Heart right ventricle (tissue), 16 donors: ENCODE data around the gene ADGRG3. TPM values are rescaled to one million over a fixed set of nuclear protein-coding genes. Genes with fewer than 3 reads are reported as not detected.

Source experiments
- ATAC-seq, 8 donors: fragments of 200-7000 bp; cut with Tn5 transposase; one replicate each; pipeline ENCODE4 v1.9.1; 2020; ENCODE audit warnings: mild to moderate bottlenecking in 8 of 8, moderate library complexity in 8 of 8, moderate number of reproducible peaks in 1 of 8
- DNase-seq, 2 donors: peaks; one replicate each; pipeline ENCODE4 v3.0.0-alpha.2; 2020
- H3K27ac ChIP-seq, 10 donors: fragments of 200-600 bp; sonication (generic) in 2 of 10; one replicate each; pipeline versions ENCODE4 v1.5.0 to v1.8.0; 2020 to 2022; ENCODE audit warnings: mild to moderate bottlenecking in 3 of 10
- H3K27me3 ChIP-seq, 7 donors: fragments of 200-600 bp; one replicate each; pipeline ENCODE4 v1.8.0; 2021 to 2022; ENCODE audit warnings: mild to moderate bottlenecking in 2 of 7
- H3K36me3 ChIP-seq, 9 donors: fragments of 200-600 bp; sonication (generic) in 1 of 9; one replicate each; pipeline versions ENCODE4 v1.5.0 to v1.8.0; 2020 to 2022; ENCODE audit warnings: mild to moderate bottlenecking in 2 of 9
- H3K4me1 ChIP-seq, 9 donors: fragments of 200-600 bp; sonication (generic) in 1 of 9; one replicate each; pipeline versions ENCODE4 v1.5.0 to v1.8.0; 2020 to 2022; ENCODE audit warnings: mild to moderate bottlenecking in 4 of 9
- H3K4me3 ChIP-seq, 10 donors: fragments of 200-600 bp; sonication (generic) in 2 of 10; one replicate each; pipeline versions ENCODE4 v1.5.0 to v1.8.0; 2020 to 2022; ENCODE audit warnings: mild to moderate bottlenecking in 7 of 10, moderate library complexity in 2 of 10
- H3K9me3 ChIP-seq, 11 donors: fragments of 200-600 bp in 10 of 11; sonication (generic) in 2 of 11; one replicate each; pipeline versions ENCODE4 v1.5.0 to v1.8.0; 2013 to 2022; ENCODE audit warnings: mild to moderate bottlenecking in 2 of 11, control low read depth in 1 of 11, moderate library complexity in 1 of 11
- CTCF ChIP-seq, 9 donors: fragments of 200-600 bp; sonication (generic) in 2 of 9; IDR thresholded peaks; one replicate each; pipeline versions ENCODE4 v1.5.0 to v1.8.0; 2021 to 2022; ENCODE audit warnings: antibody characterized with exemption in 9 of 9, mild to moderate bottlenecking in 5 of 9, moderate library complexity in 1 of 9
- WGBS, 2 donors: extraction: QIAGEN DNeasy Blood & Tissue Kit; methylation state at CpG; one replicate each; pipeline ENCODE4 v1.1.7; 2013; ENCODE audit warnings: inconsistent platforms in 1 of 2; 5-methylcytosine and 5-hydroxymethylcytosine counted together
- intact Hi-C, 10 donors: fragments of 100-400 bp; cut with DNase I; formaldehyde crosslinking; loops; one replicate each; pipeline versions ENCODE4 v1.11.1 to v1.14.2; 2022
- polyA plus RNA-seq, 2 donors: library from polyadenylated mRNA; stranded (reverse); fragments of 200-250 nt; gene quantifications; one replicate each; pipeline ENCODE4 v1.2.3, GENCODE V29; 2013
- total RNA-seq, 10 donors: library from RNA; stranded (reverse); fragmentation: NEBNext Ultra II Directional in 3 of 10; extraction: Animal tissue kit (Norgen Biotek cat#: 25700) in 3 of 10; gene quantifications; one replicate each; pipeline versions ENCODE4 v1.2.1 to v1.2.4, GENCODE V29; 2021 to 2023
- donor health status: Arrhythmogenic right ventricular cardiomyopathy.
- donor health status: ischemic (EF 13 %, LVEDD 7.1; RV severe dilation, severe dysfunction).
- donor health status: healthy with polysubstance abuse.
- donor health status: DM: no; HTN: yes; CAD: no.
- donor health status: DM: no; HTN: no; CAD: no.
- donor health status: ischemic (EF 25% LVEDD 6.9; RV normal size, moderate dysfunction).
- donor health status: ischemic (EF 25% LVEDD 5.7; RV mildly dilated, moderate dysfunction).
- donor health status: healthy.
- donor health status: DM: yes; HTN: yes; CAD: no.
- donor health status: Ischemic cardiomyopathy.
- donor health status: ischemic (EF 35%, LVEDD 5.7; RV mildly dilated, moderate dysfunction).
- donor health status: nonischemic (EF 11% LVEDD 7.7; RV severe dilation, severe dysfunction).
- donor health status: DM: yes; HTN: yes; CAD: no.
- donor health status: PGD.
- donor health status: ischemic (EF 29% LVEDD 5.4; RV normal size, mild dysfunction).
- donor health status: nonischemic (EF 23%, LVEDD 6.1; RV moderate dilation, normal function).

Gene ADGRG3
- total and polyA plus RNA-seq, 12 donors, result 0.22 to 2.4 (median 0.55) TPM; not detected in 2

- Histone ChIP-seq H3K36me3 (no peaks in the 10 kb centered on the region), H3K9me3 (no peaks in the 10 kb centered on the region), H3K4me3 (no peak overlapping the region), H3K4me1 (peaks cover 0 to 1% (median 0%) of the 10 kb centered on the region in 9 donors), H3K27ac (no peak overlapping the region), H3K27me3 (peaks cover 0 to 4% (median 0%) of the 10 kb centered on the region in 7 donors)
- intact Hi-C loops, result no loop called here
- no peak for DNase-seq
- 87 to 90% methylated on average over 18 of the region's 18 CpGs for WGBS, 2 donors
- ATAC-seq, result no peak
- TF ChIP-seq CTCF (IDR thresholded peaks at IDR 0.05), result no peak
Measured at GRCh38 chr16:57683636-57684545, 15.8 kb downstream of the ADGRG3 start.

DNA sequence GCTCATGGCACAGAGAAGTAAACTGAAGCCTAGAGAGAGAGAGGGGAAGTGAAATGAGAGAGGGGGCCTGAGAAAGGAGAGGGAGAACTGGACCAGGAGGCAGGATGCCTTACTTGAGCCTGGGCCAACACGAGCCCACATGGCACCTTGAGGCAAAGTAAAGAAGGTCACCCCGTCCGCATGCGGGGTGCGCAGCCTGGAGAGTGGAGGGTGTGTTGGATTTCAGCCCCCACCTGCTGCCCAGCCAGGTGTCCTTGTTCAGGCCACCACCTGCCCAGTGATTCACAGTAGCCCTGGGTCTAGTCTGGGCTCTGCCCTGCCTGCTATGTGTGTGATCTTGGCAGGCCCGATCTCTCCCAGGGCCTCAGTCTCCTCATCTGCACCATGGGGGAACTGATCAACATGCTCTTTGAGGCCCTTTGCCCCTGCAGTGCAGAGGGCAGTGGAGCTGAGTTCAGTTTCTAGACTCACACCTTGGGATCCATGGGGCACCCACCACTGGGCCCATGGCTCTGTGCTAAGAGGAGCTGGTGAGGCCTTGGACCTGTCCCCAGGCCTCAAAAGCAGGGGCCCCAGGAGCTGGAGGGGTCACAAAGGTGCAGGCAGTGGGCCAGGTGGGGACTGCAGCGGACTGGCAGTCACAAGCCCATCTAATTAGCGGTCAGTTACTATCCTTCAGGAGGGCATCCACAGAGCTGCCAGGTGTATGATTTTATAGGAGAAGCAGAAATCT is 16.7 kb downstream of the ADGRG3 start:
- Histone ChIP-seq H3K27ac (no peak overlapping the region), H3K36me3 (no peaks in the 10 kb centered on the region), H3K4me1 (peaks cover 0 to 7% (median 0%) of the 10 kb centered on the region in 9 donors), H3K9me3 (no peaks in the 10 kb centered on the region), H3K4me3 (no peak overlapping the region), H3K27me3 (peaks cover 0 to 11% (median 3%) of the 10 kb centered on the region in 7 donors)
- no peak for TF ChIP-seq CTCF (IDR thresholded peaks at IDR 0.05)
- DNase-seq (no peak), ATAC-seq (no peak)
- intact Hi-C loops, result no loop called here
- WGBS, 2 donors, result 96 to 98% methylated on average over 8 of the region's 8 CpGs

DNA sequence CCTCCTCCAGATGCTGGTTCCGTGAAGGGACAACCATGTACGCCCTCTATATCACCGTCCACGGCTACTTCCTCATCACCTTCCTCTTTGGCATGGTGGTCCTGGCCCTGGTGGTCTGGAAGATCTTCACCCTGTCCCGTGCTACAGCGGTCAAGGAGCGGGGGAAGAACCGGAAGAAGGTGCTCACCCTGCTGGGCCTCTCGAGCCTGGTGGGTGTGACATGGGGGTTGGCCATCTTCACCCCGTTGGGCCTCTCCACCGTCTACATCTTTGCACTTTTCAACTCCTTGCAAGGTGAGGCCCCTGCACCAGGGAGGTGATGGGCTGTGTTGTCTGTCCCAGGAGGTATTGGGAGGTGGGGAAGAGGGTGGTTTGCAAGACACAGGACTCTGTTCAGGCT is 17.5 kb downstream of the ADGRG3 start:
- intact Hi-C loops, result no loop called here
- 90 to 92% methylated on average over 11 of the region's 11 CpGs for WGBS, 2 donors
- no peak for DNase-seq
- TF ChIP-seq CTCF (IDR thresholded peaks at IDR 0.05), result no peak
- Histone ChIP-seq H3K27ac (no peak overlapping the region), H3K27me3 (peaks cover 0 to 18% (median 5%) of the 10 kb centered on the region in 7 donors), H3K4me3 (no peak overlapping the region), H3K4me1 (peaks cover 0 to 16% (median 0%) of the 10 kb centered on the region in 9 donors), H3K9me3 (no peaks in the 10 kb centered on the region), H3K36me3 (no peaks in the 10 kb centered on the region)
- ATAC-seq, result no peak

GRCh38 chr16:57686577-57686976 is 18.5 kb downstream of the ADGRG3 start:
- H3K4me3 ChIP-seq, result no peak overlapping the region
- ATAC-seq, result no peak
- H3K4me1 ChIP-seq, result peaks cover 0 to 22% (median 0%) of the 10 kb centered on the region in 9 donors
- intact Hi-C loops, result no loop called here
- peaks cover 0 to 19% (median 5%) of the 10 kb centered on the region in 7 donors for H3K27me3 ChIP-seq
- no peak for TF ChIP-seq CTCF (IDR thresholded peaks at IDR 0.05)
- no peak for DNase-seq
- no peaks in the 10 kb centered on the region for H3K36me3 ChIP-seq
- 85% methylated on average over 4 of the region's 4 CpGs for WGBS, 2 donors
- no peaks in the 10 kb centered on the region for H3K9me3 ChIP-seq
- no peak overlapping the region for H3K27ac ChIP-seq
